Activated T-helper 9 cell treated with anti-CD3 and anti-CD28 coated beads, Interleukin-2, amount 50 U/mL, for 16 hours (primary cell): ENCODE data around the gene CSPG4.
"Not testable (repeated sequence)": the region's sequence is repeated elsewhere in the genome, so short reads cannot be mapped to it uniquely, and the experiment has no call there.

Source experiments
- DNase-seq: peaks from one replicate; pipeline ENCODE4 v3.0.0-alpha.2; 2020; ENCODE audit warnings: low read depth

The CSPG4 gene

GRCh38 chr15:75723847-75724660, 11.4 kb upstream of the CSPG4 start:
- no peak for DNase-seq

- DNase-seq, result no peak
These were observed 10.7 kb upstream of the CSPG4 start for GRCh38 chr15:75723171-75723846.

- no peak for DNase-seq
These were observed 9.5 kb upstream of the CSPG4 start for GRCh38 chr15:75721923-75722870.

- DNase-seq, result no peak
These were observed 8.9 kb upstream of the CSPG4 start for GRCh38 chr15:75721480-75721922.

- no peak for DNase-seq
These were observed 8.3 kb upstream of the CSPG4 start for GRCh38 chr15:75720787-75721479.

DNA sequence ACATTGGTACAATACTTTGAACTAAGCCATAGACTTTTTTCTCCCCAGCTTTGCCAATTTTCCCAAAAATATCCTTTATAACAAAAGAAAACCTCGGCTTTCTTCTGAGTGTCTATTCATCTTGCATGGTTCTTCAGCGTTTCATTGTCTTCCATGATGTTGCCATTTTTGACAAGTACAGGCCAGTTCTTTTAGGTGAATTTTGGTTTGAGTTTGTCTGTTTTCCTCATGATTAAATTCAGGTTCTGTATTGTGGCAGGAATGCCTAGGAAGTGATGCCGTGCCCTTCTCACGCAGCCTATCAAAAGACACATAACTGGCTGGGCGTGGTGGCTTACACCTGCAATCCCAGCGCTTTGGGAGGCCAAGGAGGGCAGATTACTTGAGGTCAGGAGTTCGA, 7.6 kb upstream of the CSPG4 start:
- no peak for DNase-seq

GRCh38 chr15:75718328-75718727, 5.7 kb upstream of the CSPG4 start:
- DNase-seq, result no peak

- DNase-seq, result not testable (repeated sequence)
These were observed 4.4 kb upstream of the CSPG4 start for GRCh38 chr15:75717001-75717400.

DNA sequence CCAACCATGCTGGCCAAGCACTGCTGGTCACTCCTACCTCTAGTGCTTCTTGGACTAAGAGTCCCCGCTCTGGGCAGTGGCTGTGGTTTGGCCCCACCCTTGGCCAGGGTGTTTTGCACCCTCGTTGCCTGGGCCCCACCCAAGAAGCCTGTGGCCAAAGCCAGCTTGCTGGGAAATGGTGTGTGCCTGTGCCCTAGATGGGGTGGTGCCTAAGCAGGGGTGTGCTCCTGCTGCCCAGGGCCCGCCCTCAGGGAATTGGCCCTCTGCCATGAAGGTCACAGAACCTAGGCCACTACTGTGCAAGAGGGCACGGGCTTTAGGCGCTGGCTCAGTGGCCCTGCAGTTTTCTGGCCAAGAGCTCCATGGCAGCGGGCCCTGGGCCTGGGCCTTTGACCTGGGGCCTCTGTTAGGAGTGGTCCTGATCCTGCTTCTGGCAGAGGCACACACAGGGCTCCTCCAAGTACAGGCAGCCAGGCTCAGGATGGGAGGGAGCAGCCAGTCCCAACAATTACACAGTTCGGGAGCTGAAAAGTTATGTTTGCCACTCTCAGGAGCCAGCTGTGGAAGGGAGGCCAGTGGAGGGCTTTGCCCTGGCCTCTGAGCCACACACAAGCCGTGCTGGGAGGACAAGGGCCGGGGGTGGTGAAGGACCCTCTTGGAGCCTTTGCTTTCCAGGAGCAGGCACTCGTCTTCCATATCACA, 3.8 kb upstream of the CSPG4 start:
- not testable (repeated sequence) for DNase-seq

- not testable (repeated sequence) for DNase-seq
These were observed 2.7 kb upstream of the CSPG4 start for GRCh38 chr15:75715312-75715832.

GRCh38 chr15:75714195-75714594, 1.5 kb upstream of the CSPG4 start:
- DNase-seq, result no peak

DNA sequence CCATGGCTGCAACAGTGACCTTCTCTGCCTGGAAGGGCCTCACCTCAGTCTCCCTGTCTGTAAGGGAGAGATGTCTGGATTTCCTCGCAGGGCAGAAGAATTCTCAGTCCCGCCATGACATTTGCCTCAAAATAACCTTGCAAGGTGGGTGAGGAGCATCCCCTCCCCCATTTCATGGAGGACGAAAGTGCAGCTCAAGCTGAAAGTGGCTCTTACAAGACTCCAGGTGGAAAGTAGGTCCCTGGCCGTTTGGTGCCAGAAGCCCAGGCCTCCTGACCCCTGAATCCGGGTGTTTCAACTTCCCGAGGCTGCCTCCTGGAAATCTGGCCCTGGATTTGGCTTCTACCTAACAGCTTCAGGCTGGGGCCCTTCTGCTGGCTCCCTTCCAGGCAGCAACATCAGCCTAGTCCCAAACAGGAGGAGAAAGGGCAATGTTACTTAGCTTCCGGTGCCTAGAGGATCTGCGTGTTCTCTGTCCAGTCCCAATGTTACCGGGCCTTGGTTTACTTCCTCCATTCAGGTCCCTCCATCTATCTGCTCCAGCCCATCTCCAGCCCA, 769 bp upstream of the CSPG4 start:
- no peak for DNase-seq

DNA sequence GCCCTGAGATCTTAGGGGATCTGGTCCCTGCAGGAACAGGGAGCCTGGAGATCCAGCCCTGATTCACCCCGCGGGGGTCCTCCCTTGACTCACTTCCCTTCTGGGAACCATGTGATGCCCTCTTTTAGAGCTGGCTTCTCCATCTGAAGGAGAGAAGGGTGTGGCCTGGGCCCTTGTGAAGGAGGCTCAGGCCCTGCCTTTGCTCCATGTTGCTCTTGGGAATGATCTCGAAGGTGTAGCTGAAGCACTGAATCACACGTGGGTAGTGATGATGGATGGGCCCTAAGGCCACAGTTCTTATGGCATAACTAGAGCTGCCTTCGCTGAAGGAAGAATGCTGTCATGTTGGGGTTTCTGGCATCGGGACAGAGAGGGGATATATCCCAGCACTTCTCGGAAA, 1.2 kb downstream of the CSPG4 start:
- DNase-seq, result not testable (repeated sequence)

DNA sequence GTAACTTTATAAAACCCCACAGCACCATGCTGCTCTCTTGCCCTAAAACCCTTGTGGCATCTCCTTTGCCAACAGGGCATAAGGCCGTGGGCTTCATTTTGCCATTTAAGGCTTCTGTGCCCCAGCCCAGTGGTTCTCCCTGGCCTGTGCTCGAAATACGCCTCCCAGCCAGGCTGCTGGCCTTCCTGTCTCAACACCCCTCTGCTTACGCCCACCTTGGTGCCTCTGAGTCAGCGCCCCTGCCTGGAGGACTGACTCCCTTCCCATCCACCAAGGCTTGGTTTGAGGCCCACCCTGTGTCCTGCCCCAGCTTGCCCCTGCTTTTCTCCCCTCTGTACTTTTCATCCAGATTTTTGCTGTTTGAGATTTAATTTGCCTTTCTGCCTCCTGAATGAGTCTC, 1.8 kb downstream of the CSPG4 start:
- not testable (repeated sequence) for DNase-seq

GRCh38 chr15:75709458-75709857, 3.2 kb downstream of the CSPG4 start:
- not testable (repeated sequence) for DNase-seq

- no peak for DNase-seq
These were observed 6.0 kb downstream of the CSPG4 start for GRCh38 chr15:75706682-75706954.

- DNase-seq, result no peak
These were observed 6.6 kb downstream of the CSPG4 start for GRCh38 chr15:75705854-75706681.

DNA sequence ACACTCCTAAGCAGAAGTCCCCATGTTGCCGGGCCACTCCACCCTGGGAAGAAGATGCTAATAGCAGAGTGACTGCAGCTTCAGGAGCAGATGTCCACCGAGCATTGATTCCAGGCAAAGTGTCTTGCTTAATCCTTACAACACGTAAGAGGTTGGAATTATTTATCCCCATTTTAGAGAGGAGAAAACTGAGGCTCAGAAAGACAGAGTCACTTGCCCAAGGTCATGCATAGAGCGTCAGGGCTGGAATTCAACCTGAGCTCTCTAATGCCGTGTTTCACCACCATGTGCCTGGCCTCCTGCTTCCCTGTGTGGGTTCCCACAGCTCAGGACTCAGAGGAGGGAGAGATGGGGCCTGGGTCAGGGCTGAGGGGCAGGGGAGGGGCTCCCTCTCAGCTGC, 7.3 kb downstream of the CSPG4 start:
- not testable (repeated sequence) for DNase-seq

GRCh38 chr15:75704618-75705017, 8.0 kb downstream of the CSPG4 start:
- no peak for DNase-seq

- DNase-seq, result no peak
These were observed 8.4 kb downstream of the CSPG4 start for GRCh38 chr15:75704263-75704615.
